Cerebellar cortex (tissue), 1 donor: ENCODE measurements around the gene GPC5.
"Not testable (repeated sequence)": the region's sequence is repeated elsewhere in the genome, so short reads cannot be mapped to it uniquely, and the experiment has no call there.

Source experiments
- DNase-seq: peaks from one replicate; pipeline ENCODE4 v3.0.0-alpha.2; 2015; ENCODE audit warnings: low spot score

GPC5 gene

DNA sequence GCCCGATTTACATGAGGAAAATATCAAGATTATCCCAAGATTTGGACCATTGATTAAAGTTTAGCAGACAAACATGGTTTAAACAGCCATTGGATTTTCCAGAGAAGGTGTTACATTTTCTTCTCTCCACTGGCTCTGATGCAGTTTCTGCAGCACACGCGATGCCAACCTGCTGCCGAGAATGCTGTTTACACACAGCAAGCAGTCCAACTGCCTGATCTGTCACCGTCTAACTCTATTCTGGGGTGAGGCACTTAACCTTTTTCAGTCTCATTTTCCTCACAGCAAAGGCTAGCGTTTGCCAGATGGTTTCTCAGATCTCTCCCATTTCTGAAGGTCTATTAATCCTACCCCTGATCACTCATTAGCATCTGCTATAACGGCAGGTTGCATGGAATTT is 1064.7 kb downstream of the GPC5 start:
- DNase-seq: no peak

DNA sequence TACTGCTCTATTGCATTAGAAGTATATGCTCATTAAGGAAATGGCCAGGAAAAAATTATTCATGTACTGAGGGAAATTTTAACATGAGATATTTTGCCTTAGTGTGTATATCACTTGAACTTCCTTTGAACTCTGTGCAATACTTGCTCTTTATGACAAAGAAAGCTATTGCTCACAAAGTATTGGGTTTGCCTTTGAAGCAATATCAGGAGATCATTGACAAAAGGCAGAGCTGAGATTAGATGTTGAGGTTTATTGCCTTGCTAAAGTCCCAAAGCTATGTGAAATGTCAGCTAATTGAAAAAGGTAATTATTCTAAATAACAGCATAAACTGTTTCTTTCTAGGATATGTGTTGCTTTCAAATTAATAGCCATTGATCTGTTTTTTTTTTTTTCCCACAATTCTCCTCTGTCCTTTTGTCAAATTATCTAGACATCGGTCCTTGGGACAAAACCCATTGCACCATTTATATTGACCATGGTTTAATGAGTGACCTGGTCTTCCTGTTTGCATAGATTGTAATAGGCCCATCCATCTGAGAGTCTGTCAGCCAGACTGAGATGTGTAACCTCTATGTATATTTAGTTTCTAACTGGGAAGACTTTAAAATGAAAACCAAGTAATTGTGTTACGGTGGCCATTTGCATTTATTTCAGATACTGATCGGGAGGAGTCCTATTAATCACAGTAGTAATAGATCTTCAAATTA is 1075.5 kb downstream of the GPC5 start:
- DNase-seq: no peak

- no peak for DNase-seq
These were observed 1082.0 kb downstream of the GPC5 start for GRCh38 chr13:92480387-92480786.

GRCh38 chr13:92482790-92483189 is 1084.4 kb downstream of the GPC5 start:
- not testable (repeated sequence) for DNase-seq

- DNase-seq: no peak
These were observed 1085.5 kb downstream of the GPC5 start for GRCh38 chr13:92483894-92484293.

- DNase-seq: no peak
These were observed 1088.8 kb downstream of the GPC5 start for GRCh38 chr13:92487238-92487637.

GRCh38 chr13:92488249-92488852 is 1089.9 kb downstream of the GPC5 start:
- no peak for DNase-seq

DNA sequence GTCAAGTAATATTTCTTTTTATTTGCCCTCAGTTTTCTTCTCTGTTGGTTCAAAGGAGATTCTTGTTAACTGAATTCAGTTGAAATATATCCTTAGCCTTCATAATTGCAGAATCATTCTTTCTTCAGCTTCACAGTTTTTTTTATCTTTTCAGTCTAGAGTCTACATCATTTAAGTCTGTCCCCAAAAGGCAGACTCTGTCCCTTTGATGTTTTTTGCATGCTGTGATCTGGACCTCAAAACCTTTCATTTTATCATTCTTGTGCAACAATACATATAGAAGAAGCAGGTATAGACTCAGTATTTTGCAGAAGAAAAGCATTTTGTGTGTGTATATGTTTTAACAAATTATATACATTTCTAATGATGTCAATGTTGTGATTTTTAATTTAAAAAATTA is 1093.4 kb downstream of the GPC5 start:
- DNase-seq: no peak

GRCh38 chr13:92494915-92495314 is 1096.5 kb downstream of the GPC5 start:
- no peak for DNase-seq

GRCh38 chr13:92500192-92500591 is 1101.8 kb downstream of the GPC5 start:
- DNase-seq: no peak

- no peak for DNase-seq
These were observed 1112.0 kb downstream of the GPC5 start for GRCh38 chr13:92510416-92510815.

- DNase-seq: no peak
These were observed 1114.4 kb downstream of the GPC5 start for GRCh38 chr13:92512852-92513251.

DNA sequence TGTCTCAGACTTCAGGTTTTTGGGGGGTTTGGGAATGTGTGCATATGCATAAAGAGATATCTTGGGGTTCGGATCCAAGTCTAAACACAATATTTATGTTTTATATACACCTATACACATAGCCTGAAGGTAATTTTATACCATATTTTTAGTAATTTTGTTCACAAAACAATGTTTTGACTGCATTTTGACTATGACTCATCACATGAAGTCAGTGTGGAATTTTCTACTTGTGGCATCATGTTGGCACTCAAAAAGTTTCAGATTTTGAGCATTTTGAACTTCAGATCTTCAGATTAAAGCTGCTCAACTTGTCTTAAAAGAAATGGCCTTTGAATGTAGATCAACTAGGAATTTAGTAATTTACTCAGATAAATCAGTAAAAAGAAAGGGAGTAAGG is 1115.3 kb downstream of the GPC5 start:
- DNase-seq: no peak

GRCh38 chr13:92514420-92515125 is 1116.2 kb downstream of the GPC5 start:
- DNase-seq: no peak

DNA sequence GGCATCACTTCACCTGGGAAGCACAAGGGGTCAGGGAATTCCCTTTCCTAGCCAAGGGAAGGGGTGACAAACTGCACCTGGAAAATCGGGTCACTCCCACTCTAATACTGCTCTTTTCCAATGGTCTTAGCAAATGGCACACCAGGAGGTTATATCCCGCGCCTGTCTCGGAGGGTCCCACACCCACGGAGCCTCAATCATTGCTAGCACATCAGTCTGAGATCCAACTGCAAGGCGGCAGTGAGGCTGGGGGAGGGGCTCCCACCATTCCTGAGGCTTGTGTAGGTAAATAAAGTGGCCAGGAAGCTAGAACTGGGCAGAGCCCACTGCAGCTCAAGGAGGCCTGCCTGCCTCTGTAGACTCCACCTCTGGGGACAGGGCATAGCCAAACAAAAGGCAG is 1118.5 kb downstream of the GPC5 start:
- DNase-seq: not testable (repeated sequence)

GRCh38 chr13:92518622-92519021 is 1120.2 kb downstream of the GPC5 start:
- not testable (repeated sequence) for DNase-seq

DNA sequence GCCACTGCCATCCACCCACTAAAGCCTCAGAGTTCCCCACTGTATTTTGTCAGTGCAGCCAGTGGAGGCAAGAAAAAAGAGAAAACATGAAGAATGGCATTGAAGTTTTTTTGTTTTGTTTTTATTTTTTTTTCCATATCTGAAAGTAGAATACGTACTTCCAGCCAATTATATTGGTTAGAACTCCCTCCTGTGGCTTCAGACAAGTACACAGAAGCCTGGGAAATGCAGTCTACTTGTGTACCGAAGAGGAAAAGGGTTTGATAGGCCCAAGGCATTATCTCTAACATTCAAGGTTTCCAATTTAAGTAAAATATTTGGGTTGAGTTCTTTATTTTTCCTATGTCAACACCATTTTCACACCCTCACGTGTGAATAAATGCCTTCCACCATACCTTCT is 1131.9 kb downstream of the GPC5 start:
- DNase-seq: no peak

- DNase-seq: no peak
These were observed 1137.0 kb downstream of the GPC5 start for GRCh38 chr13:92535222-92536006.

DNA sequence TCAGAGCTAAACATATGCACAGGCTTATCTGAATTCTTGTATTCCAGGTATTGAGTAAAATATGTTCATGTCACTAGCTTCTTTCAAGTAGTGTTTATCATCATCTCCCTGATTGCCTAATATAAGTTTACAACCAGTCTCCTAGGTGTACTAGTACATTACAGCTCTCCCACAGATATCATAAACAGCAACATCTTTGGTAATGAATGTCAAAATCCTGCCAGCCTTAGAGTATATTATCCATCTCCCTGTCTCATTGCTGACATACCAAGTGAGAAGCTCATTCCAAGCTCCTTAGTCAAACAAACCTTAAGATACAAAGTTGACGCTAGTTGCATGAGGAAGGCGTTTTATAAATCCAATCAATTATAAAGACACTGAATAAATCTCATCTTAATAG is 1139.0 kb downstream of the GPC5 start:
- DNase-seq: no peak

DNA sequence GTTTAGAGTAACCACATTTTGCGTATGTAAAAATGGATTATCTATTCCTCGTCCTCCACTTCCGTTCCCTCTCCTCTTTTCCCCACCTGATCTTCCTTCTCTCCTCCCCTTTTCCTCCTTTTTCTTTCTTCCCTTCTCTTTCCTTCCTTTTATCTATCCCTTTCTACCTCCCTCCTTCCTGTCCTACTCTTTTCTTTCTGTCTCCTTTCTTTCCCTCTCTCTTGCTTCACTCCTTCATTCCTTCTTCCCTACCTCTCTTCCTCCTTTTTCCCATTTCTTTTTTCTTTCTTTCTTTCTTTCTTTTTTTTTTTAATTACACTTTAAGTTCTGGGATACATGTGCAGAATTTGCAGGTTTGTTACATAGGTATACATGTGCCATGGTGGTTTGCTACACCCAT is 1139.7 kb downstream of the GPC5 start:
- DNase-seq: no peak

- DNase-seq: not testable (repeated sequence)
These were observed 1140.7 kb downstream of the GPC5 start for GRCh38 chr13:92539148-92539547.

GRCh38 chr13:92547266-92547665 is 1148.8 kb downstream of the GPC5 start:
- no peak for DNase-seq

- DNase-seq: no peak
These were observed 1150.9 kb downstream of the GPC5 start for GRCh38 chr13:92549276-92549675.
